ENCODE measurements around the gene SLC6A3.

DNA sequence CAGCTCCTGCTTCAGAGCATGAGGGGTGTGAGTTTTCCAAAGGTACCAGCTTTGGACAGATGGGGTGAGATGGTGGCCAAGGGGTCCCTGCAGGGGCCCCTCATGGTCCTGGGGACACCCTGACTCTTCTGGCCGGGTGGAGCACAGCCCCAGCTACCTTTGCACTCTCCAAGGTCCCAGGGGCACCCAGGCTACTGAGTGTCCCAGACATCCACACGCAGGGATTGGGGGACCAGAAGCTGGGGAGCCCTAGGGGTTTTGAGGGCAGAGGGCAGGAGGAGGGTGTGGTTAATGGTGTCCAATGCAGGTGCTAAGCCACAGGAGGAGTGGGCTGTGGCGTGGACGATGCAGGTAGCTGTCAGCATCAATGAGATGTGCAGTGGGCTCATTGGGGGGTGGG, 84.4 kb downstream of the SLC6A3 start:
- TF ChIP-seq, protein P1, sequence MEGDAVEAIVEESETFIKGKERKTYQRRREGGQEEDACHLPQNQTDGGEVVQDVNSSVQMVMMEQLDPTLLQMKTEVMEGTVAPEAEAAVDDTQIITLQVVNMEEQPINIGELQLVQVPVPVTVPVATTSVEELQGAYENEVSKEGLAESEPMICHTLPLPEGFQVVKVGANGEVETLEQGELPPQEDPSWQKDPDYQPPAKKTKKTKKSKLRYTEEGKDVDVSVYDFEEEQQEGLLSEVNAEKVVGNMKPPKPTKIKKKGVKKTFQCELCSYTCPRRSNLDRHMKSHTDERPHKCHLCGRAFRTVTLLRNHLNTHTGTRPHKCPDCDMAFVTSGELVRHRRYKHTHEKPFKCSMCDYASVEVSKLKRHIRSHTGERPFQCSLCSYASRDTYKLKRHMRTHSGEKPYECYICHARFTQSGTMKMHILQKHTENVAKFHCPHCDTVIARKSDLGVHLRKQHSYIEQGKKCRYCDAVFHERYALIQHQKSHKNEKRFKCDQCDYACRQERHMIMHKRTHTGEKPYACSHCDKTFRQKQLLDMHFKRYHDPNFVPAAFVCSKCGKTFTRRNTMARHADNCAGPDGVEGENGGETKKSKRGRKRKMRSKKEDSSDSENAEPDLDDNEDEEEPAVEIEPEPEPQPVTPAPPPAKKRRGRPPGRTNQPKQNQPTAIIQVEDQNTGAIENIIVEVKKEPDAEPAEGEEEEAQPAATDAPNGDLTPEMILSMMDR (IDR thresholded peaks at IDR 0.05; ENCODE audit: low read depth, low read length), result no peak
- no peak for TF ChIP-seq EZH2phosphoT487 (IDR thresholded peaks at IDR 0.05; ENCODE audit: low read depth)

Data from OCI-LY3 (cell line).